Mammary epithelial cell (primary cell): ENCODE data around the gene TSGA10IP.

ENCODE experiments used
- CTCF ChIP-seq, 2 donors: IDR thresholded peaks in 1 of 2; conservative IDR thresholded peaks in 1 of 2; 2 replicates each; pipeline ENCODE4 v1.5.1; 2011 to 2012; ENCODE audit warnings: inconsistent platforms in 2 of 2, low read length in 2 of 2, mild to moderate bottlenecking in 2 of 2, control low read depth in 1 of 2, low read depth in 1 of 2; ENCODE audit not compliant: insufficient read depth in 1 of 2; ENCODE audit errors: extremely low read depth in 1 of 2
- EZH2 ChIP-seq: IDR thresholded peaks from 2 replicates; pipeline ENCODE4 v1.6.1; 2012; ENCODE audit warnings: low read length, inconsistent platforms, borderline replicate concordance

DNA sequence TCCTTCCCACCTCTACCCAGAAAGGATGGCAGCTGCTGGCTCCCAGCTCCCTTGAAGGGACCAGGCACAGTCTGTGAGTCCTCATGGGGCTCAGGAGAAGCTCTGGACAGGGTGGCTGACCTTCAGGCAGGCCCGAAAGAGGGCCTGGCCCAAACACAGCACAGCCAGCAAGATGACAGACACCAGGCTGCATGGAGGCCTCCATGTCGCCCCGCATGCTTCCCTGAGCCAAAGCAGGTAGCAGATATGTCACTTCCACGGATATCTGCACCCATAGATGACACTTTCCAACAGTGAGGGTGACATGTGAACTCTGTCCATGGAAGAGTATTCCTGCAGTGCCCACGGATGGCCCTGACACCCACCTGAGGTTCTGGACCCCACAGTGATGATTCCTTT, 38.3 kb downstream of the TSGA10IP start:
- TF ChIP-seq CTCF (conservative IDR thresholded peaks at IDR 0.05 in 1 of 2, IDR thresholded peaks at IDR 0.05 in 1 of 2; ENCODE audit: extremely low read depth in 1 of 2, insufficient read depth in 1 of 2, low read depth in 1 of 2, low read length in 2 of 2) (no peak), EZH2 (no peak)
